ENCODE data around the gene BTNL3. TPM values are rescaled to one million over a fixed set of nuclear protein-coding genes. Genes with fewer than 3 reads are reported as not detected.

Gene BTNL3
- total and polyA plus RNA-seq, 9 of the 15 experiments (the other 6 are each of a cell fraction or from before 2014, with no cell fraction given): 0.03 to 0.44 (median 0.04) TPM; not detected in 4

DNA sequence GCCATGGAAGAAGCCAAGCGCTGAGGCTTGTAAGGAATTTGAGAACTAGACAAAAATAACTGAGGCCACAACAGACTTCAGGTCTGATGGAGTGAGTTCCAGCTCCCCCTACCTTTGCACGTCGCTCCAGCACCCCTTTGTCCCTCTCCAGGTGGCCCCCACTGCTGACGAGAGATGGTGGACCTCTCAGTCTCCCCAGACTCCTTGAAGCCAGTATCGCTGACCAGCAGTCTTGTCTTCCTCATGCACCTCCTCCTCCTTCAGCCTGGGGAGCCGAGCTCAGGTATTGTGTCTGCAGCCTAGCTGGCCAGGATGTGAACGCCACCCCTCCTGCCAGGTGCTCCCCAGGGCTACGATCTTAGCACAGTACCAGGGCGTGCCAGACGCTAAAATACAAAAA is 56.7 kb downstream of the BTNL3 start:
- Histone ChIP-seq H3K9me1 (ENCODE audit: control insufficient read depth, insufficient read depth, low read length) (no peaks in the 10 kb centered on the region), H3K27me3 (ENCODE audit: control insufficient read depth in 2 of 2, insufficient read depth in 2 of 2, low read length in 2 of 2) (peaks cover 0 to 4% of the 10 kb centered on the region in 2 experiments; a peak in 2 of 5 replicates), H3K4me2 (ENCODE audit: insufficient read depth, low read length) (peak overlapping the region; percentile 75), H3K36me3 (ENCODE audit: control insufficient read depth, insufficient read depth, low read length) (no peaks in the 10 kb centered on the region), H3K4me1 (replicated peaks in 1 of 2; ENCODE audit: control insufficient read depth in 2 of 2, insufficient read depth in 2 of 2, low read length in 2 of 2) (peaks cover 9 to 29% of the 10 kb centered on the region in 2 experiments; a peak in 4 of 5 replicates), H3K9me3 (replicated peaks; ENCODE audit: control insufficient read depth, insufficient read depth, low read depth, low read length) (no peaks in the 10 kb centered on the region), H3K4me3 (no peak overlapping the region; the same call in 1 of the 2 replicates), H4K20me1 (replicated peaks; ENCODE audit: control insufficient read depth, insufficient read depth, low read length) (no peaks in the 10 kb centered on the region), H3K27ac (ENCODE audit: extremely low read depth, low read depth, low read length) (peak overlapping the region; percentile 61), H3K79me2 (ENCODE audit: control insufficient read depth, insufficient read depth, low read length) (no peaks in the 10 kb centered on the region), H3K9ac (ENCODE audit: insufficient read depth in 1 of 2, low read depth in 2 of 2, low read length in 2 of 2) (peak overlapping the region; percentile 13 to 75; a peak in 3 of 4 replicates), H2AFZ (ENCODE audit: low read depth, low read length) (peak overlapping the region; percentile 78)
- POLR2A ChIA-PET: interaction anchor here (0.7 to 2.8 kb wide), 5 partner anchors 9 to 238 kb away, joined by 3 to 10 read pairs (median 5); no protein-coding TSS in a partner anchor
- peak; percentile 77 for ATAC-seq
- BruUV-seq (replicated peaks): no TSS peak
- FAIRE-seq: peak; percentile 85
- CTCF ChIA-PET (ENCODE audit: low intra/inter-chr PET ratio): interaction anchor here (1.0 kb wide), 1 partner anchor 261 kb away, joined by 7 read pairs; no protein-coding TSS in a partner anchor
- DNase-seq (ENCODE audit: extremely low read depth in 1 of 4, low spot score in 3 of 4): peak; percentile 42 to 78 (median 58)
- WGBS (ENCODE audit: insufficient coverage, low coverage, missing lambda C conversion rate): 7% methylated on average over 8 of the region's 10 CpGs
- intact Hi-C loops (cut with micrococcal nuclease) (loop anchor here (2.0 kb wide), 1 partner anchor 173 kb away; no protein-coding TSS in a partner anchor), in situ Hi-C loops (cut with MboI) (no loop called here)
- no peak for TF ChIP-seq MYBL2 (IDR thresholded peaks at IDR 0.05; ENCODE audit: low read depth)
- TF ChIP-seq MYBL2 (CRISPR knock-in tag; IDR thresholded peaks at IDR 0.05; ENCODE audit: borderline replicate concordance): no peak
- 0 out of 2 replicates have a peak, but pooled peaks have one; percentile 14 for TF ChIP-seq TCF3 (CRISPR knock-in tag; IDR thresholded peaks at IDR 0.05)
- TF ChIP-seq STAT5B (CRISPR knock-in tag; IDR thresholded peaks at IDR 0.05): no peak
- TF ChIP-seq CTBP1 (IDR thresholded peaks at IDR 0.05; ENCODE audit: borderline replicate concordance): peak; percentile 64
- no peak for TF ChIP-seq CBFB (CRISPR knock-in tag; IDR thresholded peaks at IDR 0.05)
- TF ChIP-seq MAZ (CRISPR knock-in tag; conservative IDR thresholded peaks at IDR 0.05 in 1 of 2, IDR thresholded peaks at IDR 0.05 in 1 of 2): peak in 1 of 2 experiments; percentile 73; a peak in 2 of 4 replicates
- 0 out of 4 replicates have a peak, but pooled peaks of 1 of the 2 experiments have one; percentile 28 for TF ChIP-seq RCOR1 (IDR thresholded peaks at IDR 0.05; ENCODE audit: borderline replicate concordance in 1 of 2, low read depth in 2 of 2, low read length in 2 of 2)
- TF ChIP-seq, protein P1, sequence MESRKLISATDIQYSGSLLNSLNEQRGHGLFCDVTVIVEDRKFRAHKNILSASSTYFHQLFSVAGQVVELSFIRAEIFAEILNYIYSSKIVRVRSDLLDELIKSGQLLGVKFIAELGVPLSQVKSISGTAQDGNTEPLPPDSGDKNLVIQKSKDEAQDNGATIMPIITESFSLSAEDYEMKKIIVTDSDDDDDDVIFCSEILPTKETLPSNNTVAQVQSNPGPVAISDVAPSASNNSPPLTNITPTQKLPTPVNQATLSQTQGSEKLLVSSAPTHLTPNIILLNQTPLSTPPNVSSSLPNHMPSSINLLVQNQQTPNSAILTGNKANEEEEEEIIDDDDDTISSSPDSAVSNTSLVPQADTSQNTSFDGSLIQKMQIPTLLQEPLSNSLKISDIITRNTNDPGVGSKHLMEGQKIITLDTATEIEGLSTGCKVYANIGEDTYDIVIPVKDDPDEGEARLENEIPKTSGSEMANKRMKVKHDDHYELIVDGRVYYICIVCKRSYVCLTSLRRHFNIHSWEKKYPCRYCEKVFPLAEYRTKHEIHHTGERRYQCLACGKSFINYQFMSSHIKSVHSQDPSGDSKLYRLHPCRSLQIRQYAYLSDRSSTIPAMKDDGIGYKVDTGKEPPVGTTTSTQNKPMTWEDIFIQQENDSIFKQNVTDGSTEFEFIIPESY (CRISPR knock-in tag; IDR thresholded peaks at IDR 0.05): no peak
- TF ChIP-seq, protein P2, sequence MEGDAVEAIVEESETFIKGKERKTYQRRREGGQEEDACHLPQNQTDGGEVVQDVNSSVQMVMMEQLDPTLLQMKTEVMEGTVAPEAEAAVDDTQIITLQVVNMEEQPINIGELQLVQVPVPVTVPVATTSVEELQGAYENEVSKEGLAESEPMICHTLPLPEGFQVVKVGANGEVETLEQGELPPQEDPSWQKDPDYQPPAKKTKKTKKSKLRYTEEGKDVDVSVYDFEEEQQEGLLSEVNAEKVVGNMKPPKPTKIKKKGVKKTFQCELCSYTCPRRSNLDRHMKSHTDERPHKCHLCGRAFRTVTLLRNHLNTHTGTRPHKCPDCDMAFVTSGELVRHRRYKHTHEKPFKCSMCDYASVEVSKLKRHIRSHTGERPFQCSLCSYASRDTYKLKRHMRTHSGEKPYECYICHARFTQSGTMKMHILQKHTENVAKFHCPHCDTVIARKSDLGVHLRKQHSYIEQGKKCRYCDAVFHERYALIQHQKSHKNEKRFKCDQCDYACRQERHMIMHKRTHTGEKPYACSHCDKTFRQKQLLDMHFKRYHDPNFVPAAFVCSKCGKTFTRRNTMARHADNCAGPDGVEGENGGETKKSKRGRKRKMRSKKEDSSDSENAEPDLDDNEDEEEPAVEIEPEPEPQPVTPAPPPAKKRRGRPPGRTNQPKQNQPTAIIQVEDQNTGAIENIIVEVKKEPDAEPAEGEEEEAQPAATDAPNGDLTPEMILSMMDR (IDR thresholded peaks at IDR 0.05 in 2 of 3, conservative IDR thresholded peaks at IDR 0.05 in 1 of 3; ENCODE audit: insufficient read depth in 2 of 3, low read depth in 1 of 3, low read length in 3 of 3): peak; percentile 38 to 42 (median 38); a peak in 4 of 6 replicates
- peak in 1 of 2 experiments; percentile 41; a peak in 2 of 4 replicates for TF ChIP-seq RAD21 (CRISPR knock-in tag; conservative IDR thresholded peaks at IDR 0.05 in 1 of 2, IDR thresholded peaks at IDR 0.05 in 1 of 2)
- no peak for TF ChIP-seq ZNF165 (CRISPR knock-in tag; IDR thresholded peaks at IDR 0.05; ENCODE audit: borderline replicate concordance)
- no peak for TF ChIP-seq POLR2A (conservative IDR thresholded peaks at IDR 0.05)
- no peak for TF ChIP-seq SIRT6 (IDR thresholded peaks at IDR 0.05; ENCODE audit: low read depth, low read length)
- no peak for TF ChIP-seq NR2C1 (IDR thresholded peaks at IDR 0.05)
- TF ChIP-seq NR2C1 (tag; IDR thresholded peaks at IDR 0.05): no peak
- TF ChIP-seq CBFA2T3 (IDR thresholded peaks at IDR 0.05): peak; percentile 23; the same call in 1 of the 2 replicates
- no peak for TF ChIP-seq COPS2 (conservative IDR thresholded peaks at IDR 0.05)
- TF ChIP-seq EZH2 (IDR thresholded peaks at IDR 0.05; ENCODE audit: borderline replicate concordance, low read depth, low read length): no peak
- TF ChIP-seq RBFOX2 (IDR thresholded peaks at IDR 0.05; ENCODE audit: low read depth, low read length): peak; percentile 44
